ENCODE results near the gene NEK10.

- TF ChIP-seq CTCF (IDR thresholded peaks at IDR 0.05) (no peak), POLR2A (IDR thresholded peaks at IDR 0.05) (no peak)
Observed at GRCh38 chr3:27184261-27184660, 184.9 kb downstream of the NEK10 start.

Data from thyroid gland (tissue), 4 donors.